Panc1 (cell line): ENCODE results near the gene RRP9. TPM values are rescaled to one million over a fixed set of nuclear protein-coding genes. Genes with fewer than 3 reads are reported as not detected.

Experiments
- ATAC-seq: fragments of 200-7000 bp; cut with Tn5 transposase; 2 replicates; pipeline ENCODE4 v1.9.1; 2020; ENCODE audit warnings: mild to moderate bottlenecking, moderate library complexity
- BruUV-seq: library from RNA; stranded (reverse); fragments of 400-500 nt; replicated peaks from 2 replicates; lab custom pipeline; 2021; lab: Mats Ljungman, UMichigan
- CTCF ChIA-PET: fragments of 300-600 bp; sonication (Branson Sonifier 250); formaldehyde crosslinking; loops from one replicate; lab custom pipeline; 2022; ENCODE audit warnings: antibody characterized with exemption; lab: Charles Lee
- POLR2A ChIA-PET: fragments of 300-600 bp; sonication (Branson Sonifier 250); formaldehyde crosslinking; loops from one replicate; lab custom pipeline; 2022; ENCODE audit warnings: antibody characterized with exemption; lab: Charles Lee
- DNase-seq: peaks from one replicate; pipeline ENCODE4 v3.0.0-alpha.2; 2010; ENCODE audit warnings: low read depth, low spot score
- H3K27ac ChIP-seq: 2 replicates; pipeline ENCODE4 v1.5.1; 2011; ENCODE audit warnings: mild to moderate bottlenecking, low read length, inconsistent platforms
- H3K27me3 ChIP-seq: fragments of 200-500 bp; sonication (Bioruptor generic); 2 replicates; pipeline ENCODE4 v1.6.0; 2014; ENCODE audit warnings: low read length, inconsistent platforms; ENCODE audit not compliant: control insufficient read depth, insufficient read depth
- H3K36me3 ChIP-seq: fragments of 200-500 bp; sonication (Bioruptor generic); 2 replicates; pipeline ENCODE4 v1.5.1; 2014; ENCODE audit warnings: inconsistent platforms, mild to moderate bottlenecking, low read length, moderate library complexity; ENCODE audit not compliant: control insufficient read depth, insufficient read depth
- H3K4me1 ChIP-seq: 2 replicates; pipeline ENCODE4 v1.5.1; 2011; ENCODE audit warnings: inconsistent platforms, mild to moderate bottlenecking, low read length, moderate library complexity; ENCODE audit not compliant: control insufficient read depth, insufficient read depth
- H3K4me3 ChIP-seq, 2 experiments: 2 replicates each; pipeline ENCODE4 v1.5.1; 2011 to 2012; ENCODE audit warnings: low read depth in 2 of 2, low read length in 2 of 2, mild to moderate bottlenecking in 2 of 2, inconsistent platforms in 1 of 2, moderate library complexity in 1 of 2
- H3K9me3 ChIP-seq: fragments of 200-500 bp; sonication (Bioruptor generic); 2 replicates; pipeline ENCODE4 v1.5.1; 2014; ENCODE audit warnings: low read depth, mild to moderate bottlenecking, inconsistent platforms, low read length, moderate library complexity; ENCODE audit not compliant: control insufficient read depth, insufficient read depth
- POLR2AphosphoS5 ChIP-seq: IDR thresholded peaks from 2 replicates; pipeline ENCODE4 v1.6.1; 2012; ENCODE audit warnings: mild to moderate bottlenecking, low read depth, low read length, moderate library complexity
- SIN3A ChIP-seq: IDR thresholded peaks from 2 replicates; pipeline ENCODE4 v1.6.1; 2012; ENCODE audit warnings: low read depth, mild to moderate bottlenecking, low read length, moderate library complexity, borderline replicate concordance; ENCODE audit not compliant: insufficient read depth
- TCF7L2 ChIP-seq: IDR thresholded peaks from 2 replicates; pipeline ENCODE4 v1.6.1; 2011; ENCODE audit warnings: mild to moderate bottlenecking, low read depth, low read length, inconsistent platforms
- in situ Hi-C: cut with HindIII; loops from 2 replicates; pipeline ENCODE4 v1.10.0; 2016; ENCODE audit warnings: low sequenced_read_pairs, low pct_unique_long_range_greater_than_20kb
- intact Hi-C: fragments of 100-400 bp; cut with micrococcal nuclease; formaldehyde crosslinking; loops from one replicate; pipeline ENCODE4 v1.10.0; 2022; ENCODE audit not compliant: unreplicated experiment
- total RNA-seq: library from RNA; stranded (reverse); gene quantifications from one replicate; pipeline ENCODE4 v1.2.1, GENCODE V29; 2021; ENCODE audit not compliant: unreplicated experiment
- TF ChIP-seq, protein P1 (sequence below), 2 experiments: IDR thresholded peaks; 2 replicates each; pipeline ENCODE4 v1.6.1; 2011 to 2012; ENCODE audit warnings: low read depth in 2 of 2, control low read depth in 1 of 2, low read length in 1 of 2, mild to moderate bottlenecking in 1 of 2, moderate library complexity in 1 of 2; ENCODE audit not compliant: insufficient read depth in 1 of 2
- TF ChIP-seq, protein P2 (sequence below): fragments of 450-650 bp; IDR thresholded peaks from 2 replicates; pipeline ENCODE4 v1.5.1; 2017; ENCODE audit warnings: mild to moderate bottlenecking

Gene RRP9
- total RNA-seq, 1 experiment from 2014 or later: 54.5 TPM

DNA sequence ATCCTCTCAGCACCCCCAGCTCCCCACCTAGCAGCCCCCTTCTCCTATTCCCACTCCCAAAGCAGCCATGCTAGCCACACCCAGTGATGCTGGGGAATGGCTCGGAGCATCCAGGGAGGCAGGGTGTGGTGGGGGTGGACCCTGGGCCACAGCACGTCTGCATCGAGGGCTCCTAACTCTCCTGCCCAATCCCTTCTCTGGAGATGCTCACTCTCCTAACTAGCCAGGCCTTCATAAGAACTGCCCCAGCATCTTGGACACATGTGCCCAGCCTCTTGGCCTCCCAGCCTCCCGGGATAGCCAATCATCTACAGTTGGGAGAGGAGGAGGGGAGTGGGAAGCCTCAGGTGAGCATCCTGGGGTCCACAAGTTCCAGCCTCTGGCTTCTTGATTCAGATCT lies 22.8 kb upstream of the RRP9 start:
- no peaks in the 10 kb centered on the region for H3K36me3 ChIP-seq
- H3K27ac ChIP-seq: no peak overlapping the region
- H3K4me1 ChIP-seq: peaks cover 5% of the 10 kb centered on the region
- BruUV-seq: no TSS peak
- no peak overlapping the region for H3K4me3 ChIP-seq
- DNase-seq (no peak), ATAC-seq (no peak)
- intact Hi-C loops (no loop called here), in situ Hi-C loops (no loop called here)
- H3K9me3 ChIP-seq: no peaks in the 10 kb centered on the region
- ChIA-PET CTCF (no interaction called here), POLR2A (no interaction called here)
- TF ChIP-seq POLR2AphosphoS5 (no peak), SIN3A (no peak), TCF7L2 (no peak)
- TF ChIP-seq, protein P1, sequence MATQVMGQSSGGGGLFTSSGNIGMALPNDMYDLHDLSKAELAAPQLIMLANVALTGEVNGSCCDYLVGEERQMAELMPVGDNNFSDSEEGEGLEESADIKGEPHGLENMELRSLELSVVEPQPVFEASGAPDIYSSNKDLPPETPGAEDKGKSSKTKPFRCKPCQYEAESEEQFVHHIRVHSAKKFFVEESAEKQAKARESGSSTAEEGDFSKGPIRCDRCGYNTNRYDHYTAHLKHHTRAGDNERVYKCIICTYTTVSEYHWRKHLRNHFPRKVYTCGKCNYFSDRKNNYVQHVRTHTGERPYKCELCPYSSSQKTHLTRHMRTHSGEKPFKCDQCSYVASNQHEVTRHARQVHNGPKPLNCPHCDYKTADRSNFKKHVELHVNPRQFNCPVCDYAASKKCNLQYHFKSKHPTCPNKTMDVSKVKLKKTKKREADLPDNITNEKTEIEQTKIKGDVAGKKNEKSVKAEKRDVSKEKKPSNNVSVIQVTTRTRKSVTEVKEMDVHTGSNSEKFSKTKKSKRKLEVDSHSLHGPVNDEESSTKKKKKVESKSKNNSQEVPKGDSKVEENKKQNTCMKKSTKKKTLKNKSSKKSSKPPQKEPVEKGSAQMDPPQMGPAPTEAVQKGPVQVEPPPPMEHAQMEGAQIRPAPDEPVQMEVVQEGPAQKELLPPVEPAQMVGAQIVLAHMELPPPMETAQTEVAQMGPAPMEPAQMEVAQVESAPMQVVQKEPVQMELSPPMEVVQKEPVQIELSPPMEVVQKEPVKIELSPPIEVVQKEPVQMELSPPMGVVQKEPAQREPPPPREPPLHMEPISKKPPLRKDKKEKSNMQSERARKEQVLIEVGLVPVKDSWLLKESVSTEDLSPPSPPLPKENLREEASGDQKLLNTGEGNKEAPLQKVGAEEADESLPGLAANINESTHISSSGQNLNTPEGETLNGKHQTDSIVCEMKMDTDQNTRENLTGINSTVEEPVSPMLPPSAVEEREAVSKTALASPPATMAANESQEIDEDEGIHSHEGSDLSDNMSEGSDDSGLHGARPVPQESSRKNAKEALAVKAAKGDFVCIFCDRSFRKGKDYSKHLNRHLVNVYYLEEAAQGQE (IDR thresholded peaks at IDR 0.05; ENCODE audit: insufficient read depth in 1 of 2, low read depth in 2 of 2, low read length in 1 of 2): no peak
- TF ChIP-seq, protein P2, sequence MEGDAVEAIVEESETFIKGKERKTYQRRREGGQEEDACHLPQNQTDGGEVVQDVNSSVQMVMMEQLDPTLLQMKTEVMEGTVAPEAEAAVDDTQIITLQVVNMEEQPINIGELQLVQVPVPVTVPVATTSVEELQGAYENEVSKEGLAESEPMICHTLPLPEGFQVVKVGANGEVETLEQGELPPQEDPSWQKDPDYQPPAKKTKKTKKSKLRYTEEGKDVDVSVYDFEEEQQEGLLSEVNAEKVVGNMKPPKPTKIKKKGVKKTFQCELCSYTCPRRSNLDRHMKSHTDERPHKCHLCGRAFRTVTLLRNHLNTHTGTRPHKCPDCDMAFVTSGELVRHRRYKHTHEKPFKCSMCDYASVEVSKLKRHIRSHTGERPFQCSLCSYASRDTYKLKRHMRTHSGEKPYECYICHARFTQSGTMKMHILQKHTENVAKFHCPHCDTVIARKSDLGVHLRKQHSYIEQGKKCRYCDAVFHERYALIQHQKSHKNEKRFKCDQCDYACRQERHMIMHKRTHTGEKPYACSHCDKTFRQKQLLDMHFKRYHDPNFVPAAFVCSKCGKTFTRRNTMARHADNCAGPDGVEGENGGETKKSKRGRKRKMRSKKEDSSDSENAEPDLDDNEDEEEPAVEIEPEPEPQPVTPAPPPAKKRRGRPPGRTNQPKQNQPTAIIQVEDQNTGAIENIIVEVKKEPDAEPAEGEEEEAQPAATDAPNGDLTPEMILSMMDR: no peak
- H3K27me3 ChIP-seq: no peaks in the 10 kb centered on the region

DNA sequence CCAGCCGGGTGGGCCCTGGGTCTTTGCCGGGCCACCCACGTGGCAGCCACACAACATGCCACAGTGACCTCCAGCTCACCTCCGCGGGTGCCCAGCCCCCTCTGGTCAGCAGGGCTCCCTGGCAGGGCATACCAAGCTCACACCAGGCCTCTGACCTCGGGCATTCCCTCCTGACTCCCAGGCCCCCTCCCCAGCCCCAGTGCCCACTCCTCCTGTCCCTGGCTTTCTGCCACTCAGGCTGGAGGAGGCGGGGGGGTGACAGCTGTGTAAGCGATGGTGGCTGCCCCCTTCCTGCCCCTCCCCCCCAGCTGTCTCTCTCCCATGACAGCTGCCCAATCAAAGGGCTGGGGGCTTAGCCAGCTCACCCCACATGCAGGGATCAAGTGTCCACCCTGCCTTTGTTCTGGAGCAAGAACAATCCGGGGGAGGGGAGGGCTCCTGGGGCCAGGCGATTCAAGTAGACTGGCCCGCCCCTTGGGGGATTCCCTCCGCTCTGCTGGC lies 22.3 kb upstream of the RRP9 start:
- no peak overlapping the region for H3K27ac ChIP-seq
- no TSS peak for BruUV-seq
- no peaks in the 10 kb centered on the region for H3K36me3 ChIP-seq
- no peak for TF ChIP-seq TCF7L2
- TF ChIP-seq POLR2AphosphoS5: no peak
- TF ChIP-seq SIN3A: no peak
- TF ChIP-seq, protein P2: no peak
- TF ChIP-seq, protein P1 (IDR thresholded peaks at IDR 0.05; ENCODE audit: insufficient read depth in 1 of 2, low read depth in 2 of 2, low read length in 1 of 2): no peak
- no peaks in the 10 kb centered on the region for H3K9me3 ChIP-seq
- ChIA-PET CTCF (no interaction called here), POLR2A (no interaction called here)
- H3K4me1 ChIP-seq: peaks cover 5% of the 10 kb centered on the region
- ATAC-seq (no peak), DNase-seq (no peak)
- H3K4me3 ChIP-seq: no peak overlapping the region
- in situ Hi-C loops (no loop called here), intact Hi-C loops (no loop called here)
- H3K27me3 ChIP-seq: no peaks in the 10 kb centered on the region
